ENCODE results near the gene TMEM181.
"Not testable (repeated sequence)": the region's sequence is repeated elsewhere in the genome, so short reads cannot be mapped to it uniquely, and the experiment has no call there.

TMEM181 gene

GRCh38 chr6:158643836-158644230 is 83.9 kb downstream of the TMEM181 start:
- DNase-seq, result peak in 2 of 6 experiments; percentile 40 to 48

DNA sequence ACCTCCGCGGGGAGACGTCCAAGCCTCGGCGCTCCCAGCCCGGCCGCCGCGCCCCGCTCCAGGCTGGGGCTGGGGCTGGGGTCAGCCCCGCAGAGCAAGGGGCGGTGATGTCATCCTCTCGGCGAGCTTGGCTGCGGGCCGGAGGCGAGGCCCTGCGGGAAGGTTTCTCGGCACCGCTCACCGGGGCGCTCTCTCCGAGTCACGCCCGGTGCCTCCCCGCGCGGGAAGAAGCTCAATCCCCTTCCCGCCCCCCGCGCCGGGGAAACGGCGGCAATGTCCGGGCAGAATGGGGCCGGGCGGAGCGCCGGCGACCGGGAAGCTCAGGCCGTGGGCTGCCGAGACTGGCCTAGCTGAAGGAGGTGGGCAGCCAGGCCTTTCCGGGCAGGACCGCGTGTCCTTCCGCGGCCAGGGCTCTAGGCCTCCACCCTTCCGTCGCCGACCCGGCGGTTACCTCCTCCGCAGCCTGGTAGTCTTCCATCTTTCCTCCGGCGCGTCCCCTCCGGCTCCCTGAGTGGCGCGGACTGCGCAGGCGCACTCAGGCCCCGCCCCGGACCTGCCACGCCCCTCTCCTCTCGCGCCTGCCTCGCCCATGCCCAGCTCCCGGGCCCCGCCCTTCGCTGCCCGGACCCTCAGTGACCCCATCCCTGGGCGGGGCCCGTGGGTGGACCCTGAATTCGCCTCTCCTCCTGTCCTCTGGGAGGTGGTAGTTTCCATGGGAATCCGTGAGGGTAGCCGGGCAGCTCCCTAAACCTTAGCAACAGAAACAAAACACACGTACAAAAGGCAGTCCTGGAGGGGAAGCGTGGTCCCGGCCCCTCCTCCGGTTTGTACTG is 84.6 kb downstream of the TMEM181 start, which contains the start of gene DYNLT1:
Gene DYNLT1, minus strand, starts transcription at position 513 of the 833 bp plus-strand sequence. Its CDS starts 35 bp downstream, at position 478.
- peak; percentile 72 to 90 (median 78) for DNase-seq

- DNase-seq, result no peak
Observed at GRCh38 chr6:158645064-158646022, 85.5 kb downstream of the TMEM181 start.

- no peak for DNase-seq
Observed at GRCh38 chr6:158646023-158646910, 86.4 kb downstream of the TMEM181 start.

- DNase-seq, result no peak
Observed at GRCh38 chr6:158647501-158647900, 87.6 kb downstream of the TMEM181 start.

DNA sequence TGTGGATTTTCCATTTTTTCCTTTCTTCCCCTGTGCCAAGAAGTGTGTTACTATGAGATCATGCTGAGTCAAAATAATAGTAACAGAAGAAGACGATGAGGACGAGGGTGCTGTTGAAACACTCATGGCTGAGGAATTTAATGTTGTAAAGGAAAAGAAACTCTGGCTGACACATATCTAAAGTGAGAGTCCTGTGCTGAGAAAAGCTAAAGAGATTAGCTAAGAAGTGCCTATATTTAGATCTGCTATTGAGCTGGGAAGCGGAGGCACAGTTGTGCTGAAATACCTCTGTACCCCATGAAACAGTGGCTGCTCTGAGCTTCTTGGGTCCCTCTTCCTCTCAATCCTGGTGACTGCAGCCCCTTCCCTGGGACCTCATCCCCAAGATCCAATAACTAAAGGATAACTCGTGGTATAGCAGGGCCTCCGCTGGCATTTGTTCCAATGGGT is 88.8 kb downstream of the TMEM181 start:
- DNase-seq, result no peak

GRCh38 chr6:158649289-158650143 is 89.6 kb downstream of the TMEM181 start, which contains the start of gene SYTL3:
SYTL3 (plus strand) TSS chr6:158650054; CDS start chr6:158663269, 13,215 bp downstream.
- DNase-seq, result peak; percentile 73 to 93 (median 82)

- DNase-seq, result not testable (repeated sequence)
Observed at GRCh38 chr6:158651981-158652737, 92.3 kb downstream of the TMEM181 start.

DNA sequence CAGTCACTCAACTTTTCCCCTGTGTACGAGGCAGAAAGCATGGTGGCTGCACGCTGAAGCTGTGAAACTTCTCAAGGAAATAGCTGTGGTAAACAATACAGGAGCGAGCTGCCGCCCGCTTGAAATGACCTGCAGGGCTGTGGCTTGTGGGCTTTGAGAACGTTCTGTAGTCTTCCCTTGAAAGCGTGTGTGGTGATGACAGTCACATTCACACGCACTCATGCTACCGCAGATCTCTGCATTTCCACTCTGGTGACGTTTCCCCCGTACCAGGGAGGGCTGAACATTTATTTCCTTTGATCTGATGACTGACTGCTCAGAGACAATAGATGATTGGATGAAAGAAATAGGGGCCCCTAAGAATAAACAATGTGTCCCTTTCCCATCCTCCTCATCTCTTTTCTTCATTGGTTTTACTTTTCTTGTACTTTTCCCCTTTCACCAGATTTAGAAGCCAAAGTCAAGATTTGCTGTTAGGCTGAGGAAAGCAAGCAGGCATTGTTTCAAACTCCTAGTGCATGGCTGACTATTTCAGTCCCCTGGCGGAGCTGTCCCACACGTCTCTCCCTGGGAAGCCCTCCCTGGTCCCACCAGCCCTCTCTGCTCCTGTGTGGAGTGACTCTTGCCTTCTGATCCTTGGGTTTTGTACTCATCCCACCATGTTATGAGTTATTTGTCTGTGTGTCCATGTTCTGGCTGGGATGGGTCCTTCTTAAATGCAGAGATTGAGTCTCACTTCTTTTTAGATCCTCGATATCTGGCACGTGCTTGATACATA is 93.9 kb downstream of the TMEM181 start:
- DNase-seq, result peak; percentile 80 to 99 (median 90)

- no peak for DNase-seq
Observed at GRCh38 chr6:158654498-158654897, 94.6 kb downstream of the TMEM181 start.

DNA sequence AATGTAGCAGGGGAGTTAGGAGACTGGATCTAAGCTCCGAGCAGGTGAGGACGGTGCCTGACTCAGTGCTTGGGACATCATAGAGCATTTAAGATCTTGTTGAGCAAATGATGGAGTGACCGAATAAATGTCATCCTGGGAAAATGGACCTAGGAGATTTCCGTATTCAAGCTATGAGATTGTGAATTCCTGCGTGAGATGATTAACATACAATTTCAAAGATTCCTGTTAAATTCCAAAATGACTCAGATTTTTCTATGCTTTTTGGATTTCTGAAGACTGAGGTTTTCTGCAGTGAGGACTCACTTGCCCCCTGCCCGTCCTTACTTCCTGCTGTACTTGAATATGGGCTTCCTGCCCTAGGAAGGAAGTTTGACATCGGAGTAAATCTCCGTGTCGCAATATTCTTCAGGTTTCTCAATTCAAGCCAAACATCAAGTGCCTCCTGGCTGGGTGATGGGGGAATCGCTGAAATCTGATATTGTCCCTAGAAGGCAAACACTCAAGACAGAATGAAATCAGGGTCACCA is 95.1 kb downstream of the TMEM181 start:
- peak in 3 of 6 experiments; percentile 22 to 50 (median 35) for DNase-seq

- DNase-seq, result no peak
Observed at GRCh38 chr6:158655569-158656450, 95.9 kb downstream of the TMEM181 start.

DNA sequence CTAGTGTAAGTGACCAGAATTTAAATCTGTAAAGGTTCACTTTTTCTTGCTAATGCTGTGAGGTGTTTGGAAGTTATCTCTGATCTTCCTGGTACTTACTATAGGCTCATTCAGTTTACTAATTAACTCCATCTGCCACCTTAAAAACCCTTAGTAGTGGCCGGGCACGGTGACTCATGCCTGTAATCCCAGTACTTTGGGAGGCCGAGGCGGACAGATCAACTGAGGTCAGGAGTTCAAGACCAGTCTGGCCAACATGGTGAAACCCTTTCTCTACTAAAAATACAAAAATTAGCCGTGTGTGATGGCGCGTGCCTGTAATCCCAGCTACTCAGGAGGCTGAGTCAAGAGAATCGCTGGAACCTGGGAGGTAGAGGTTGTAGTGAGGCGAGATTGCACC is 97.1 kb downstream of the TMEM181 start:
- not testable (repeated sequence) for DNase-seq

GRCh38 chr6:158660333-158660754 is 100.5 kb downstream of the TMEM181 start:
- DNase-seq, result peak; percentile 19 to 79 (median 61)

GRCh38 chr6:158661156-158661685 is 101.3 kb downstream of the TMEM181 start:
- DNase-seq, result no peak

GRCh38 chr6:158662607-158662953 is 102.7 kb downstream of the TMEM181 start:
- no peak for DNase-seq

DNA sequence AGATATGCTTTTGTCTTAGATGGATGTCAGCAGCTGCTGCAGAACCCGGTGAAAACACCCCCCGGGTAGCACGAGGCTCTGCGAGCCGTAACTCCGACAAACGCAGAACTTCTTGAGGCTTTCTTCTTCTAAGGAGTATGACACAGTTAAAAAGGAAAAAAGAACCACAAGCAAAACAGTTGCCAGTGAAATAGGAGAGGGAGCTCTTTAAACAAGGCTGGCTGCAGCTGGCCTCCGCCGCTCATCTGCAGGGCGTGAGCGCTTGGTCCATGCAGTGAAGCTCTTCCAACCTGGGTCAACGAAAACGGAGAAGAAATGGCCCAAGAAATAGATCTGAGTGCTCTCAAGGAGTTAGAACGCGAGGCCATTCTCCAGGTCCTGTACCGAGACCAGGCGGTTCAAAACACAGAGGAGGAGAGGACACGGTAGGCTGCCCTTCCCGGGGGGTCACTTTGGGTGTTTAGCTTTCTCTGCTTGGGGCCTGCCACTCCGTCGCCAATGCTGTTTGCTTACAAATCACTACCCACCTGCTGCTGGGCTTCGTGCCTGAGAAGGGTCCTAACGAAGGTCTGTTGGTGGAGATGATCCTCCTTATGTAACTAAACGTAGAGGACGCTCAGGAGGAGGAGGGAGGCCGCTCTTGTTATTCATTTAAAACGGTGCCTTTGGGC is 103.2 kb downstream of the TMEM181 start:
- peak in 4 of 6 experiments; percentile 16 to 71 (median 68) for DNase-seq
